MM.1S (cell line): ENCODE data around the gene MPP3.

Experiments used
- DNase-seq: peaks from one replicate; pipeline ENCODE4 v3.0.0-alpha.2; 2015
- H2AFZ ChIP-seq: fragments of 300-600 bp; sonication (generic); 2 replicates; pipeline ENCODE4 v1.6.0; 2016; ENCODE audit warnings: antibody characterized with exemption, low read length
- H3F3A ChIP-seq: fragments of 300-600 bp; sonication (generic); 2 replicates; pipeline ENCODE4 v1.6.1; 2016; ENCODE audit warnings: mild to moderate bottlenecking, antibody characterized with exemption, low read length, moderate library complexity, mixed read lengths; ENCODE audit not compliant: insufficient read depth
- H3K27ac ChIP-seq: fragments of 300-600 bp; sonication (generic); 2 replicates; pipeline ENCODE4 v1.5.1; 2016; ENCODE audit warnings: mild to moderate bottlenecking, low read length
- H3K27me3 ChIP-seq: fragments of 300-600 bp; sonication (generic); replicated peaks from 2 replicates; pipeline ENCODE4 v1.6.0; 2016; ENCODE audit warnings: low read length; ENCODE audit not compliant: insufficient read depth
- H3K36me3 ChIP-seq: fragments of 300-600 bp; sonication (generic); replicated peaks from 2 replicates; pipeline ENCODE4 v1.6.1; 2016; ENCODE audit warnings: mild to moderate bottlenecking, low read length, mixed read lengths; ENCODE audit not compliant: insufficient read depth
- H3K4me1 ChIP-seq: fragments of 300-600 bp; sonication (generic); 2 replicates; pipeline ENCODE4 v1.6.1; 2016; ENCODE audit warnings: low read length, mixed read lengths
- H3K4me2 ChIP-seq: fragments of 300-600 bp; sonication (generic); 2 replicates; pipeline ENCODE4 v1.6.0; 2016; ENCODE audit warnings: low read depth, low read length
- H3K4me3 ChIP-seq: fragments of 300-600 bp; sonication (generic); 2 replicates; pipeline ENCODE4 v1.5.1; 2016; ENCODE audit warnings: low read length, mixed read lengths
- H3K79me2 ChIP-seq: fragments of 300-600 bp; sonication (generic); 2 replicates; pipeline ENCODE4 v1.6.1; 2016; ENCODE audit warnings: mixed run types, low read length, mixed read lengths
- H3K9ac ChIP-seq: fragments of 300-600 bp; sonication (generic); 2 replicates; pipeline ENCODE4 v1.6.1; 2016; ENCODE audit warnings: low read length, mixed read lengths
- H3K9me2 ChIP-seq: fragments of 300-600 bp; sonication (generic); replicated peaks from 2 replicates; pipeline ENCODE4 v1.6.1; 2016; ENCODE audit warnings: mild to moderate bottlenecking, low read length, mixed read lengths; ENCODE audit not compliant: insufficient read depth
- H3K9me3 ChIP-seq: fragments of 300-600 bp; sonication (generic); replicated peaks from 2 replicates; pipeline ENCODE4 v1.6.1; 2016; ENCODE audit warnings: mild to moderate bottlenecking, low read length, mixed read lengths; ENCODE audit not compliant: insufficient read depth
- H4K20me1 ChIP-seq: fragments of 300-600 bp; sonication (generic); 2 replicates; pipeline ENCODE4 v1.6.1; 2016; ENCODE audit warnings: mild to moderate bottlenecking, low read length, moderate library complexity, mixed read lengths; ENCODE audit not compliant: insufficient read depth
- EZH2 ChIP-seq: fragments of 300-600 bp; sonication (generic); optimal IDR thresholded peaks from 2 replicates; pipeline ENCODE3; 2017; ENCODE audit warnings: low read depth, mild to moderate bottlenecking, antibody characterized with exemption, low read length, mixed read lengths
- EZH2phosphoT487 ChIP-seq: fragments of 300-600 bp; sonication (generic); IDR thresholded peaks from 2 replicates; pipeline ENCODE4 v1.6.1; 2018; ENCODE audit warnings: antibody characterized with exemption, low read length
- TF ChIP-seq, protein P1 (sequence below): fragments of 300-600 bp; sonication (generic); IDR thresholded peaks from 2 replicates; pipeline ENCODE4 v1.5.1; 2016; ENCODE audit warnings: antibody characterized with exemption, low read length, mixed read lengths

MPP3 gene

DNA sequence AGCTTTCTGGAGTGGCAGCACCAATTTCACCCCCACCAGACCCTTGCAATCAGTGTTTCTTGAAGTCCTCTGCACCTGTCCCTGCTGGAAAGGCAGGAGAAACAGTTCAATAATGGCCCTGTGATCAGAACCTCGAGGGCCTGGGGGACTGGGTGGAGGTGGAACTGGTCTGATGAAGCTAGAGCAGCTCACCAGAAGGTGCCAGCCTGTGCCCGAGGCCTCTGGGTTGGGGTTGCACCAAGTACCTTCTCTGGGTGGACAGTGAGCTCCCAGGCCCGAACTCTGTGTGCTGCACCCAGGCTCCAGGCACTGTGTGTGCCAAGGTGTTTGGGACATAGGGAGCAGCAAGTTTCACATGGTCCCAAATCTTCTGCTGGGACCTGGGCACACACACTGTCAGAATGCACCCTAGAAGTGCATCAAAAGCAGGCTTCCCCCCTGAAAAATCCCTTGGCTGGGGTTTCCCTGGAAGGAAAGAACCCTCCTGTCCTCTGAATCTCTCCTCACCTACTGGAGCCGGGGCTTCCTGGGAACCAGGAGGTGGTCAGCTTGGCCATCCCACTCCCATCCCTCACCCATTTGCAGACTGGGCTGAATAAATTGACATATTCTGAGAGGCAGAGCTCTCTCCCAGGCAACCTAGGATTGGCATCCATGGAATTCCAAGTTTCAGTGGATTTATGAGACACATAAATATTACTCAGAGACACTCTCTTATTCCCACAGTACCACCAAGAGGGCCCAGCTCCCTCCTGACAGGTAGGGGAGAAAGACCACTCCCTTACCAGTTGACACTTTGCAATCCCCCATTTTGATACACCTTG lies 31.4 kb upstream of the MPP3 start:
- Histone ChIP-seq H3K9ac (no peak overlapping the region), H4K20me1 (no peaks in the 10 kb centered on the region), H3K4me3 (no peak overlapping the region), H3F3A (no peaks in the 10 kb centered on the region), H2AFZ (no peak overlapping the region), H3K79me2 (no peaks in the 10 kb centered on the region), H3K4me1 (no peaks in the 10 kb centered on the region), H3K36me3 (no peaks in the 10 kb centered on the region), H3K9me3 (no peaks in the 10 kb centered on the region), H3K27ac (no peak overlapping the region), H3K9me2 (no peaks in the 10 kb centered on the region), H3K27me3 (peaks cover 61% of the 10 kb centered on the region), H3K4me2 (no peak overlapping the region)
- DNase-seq, result no peak
- TF ChIP-seq, protein P1, sequence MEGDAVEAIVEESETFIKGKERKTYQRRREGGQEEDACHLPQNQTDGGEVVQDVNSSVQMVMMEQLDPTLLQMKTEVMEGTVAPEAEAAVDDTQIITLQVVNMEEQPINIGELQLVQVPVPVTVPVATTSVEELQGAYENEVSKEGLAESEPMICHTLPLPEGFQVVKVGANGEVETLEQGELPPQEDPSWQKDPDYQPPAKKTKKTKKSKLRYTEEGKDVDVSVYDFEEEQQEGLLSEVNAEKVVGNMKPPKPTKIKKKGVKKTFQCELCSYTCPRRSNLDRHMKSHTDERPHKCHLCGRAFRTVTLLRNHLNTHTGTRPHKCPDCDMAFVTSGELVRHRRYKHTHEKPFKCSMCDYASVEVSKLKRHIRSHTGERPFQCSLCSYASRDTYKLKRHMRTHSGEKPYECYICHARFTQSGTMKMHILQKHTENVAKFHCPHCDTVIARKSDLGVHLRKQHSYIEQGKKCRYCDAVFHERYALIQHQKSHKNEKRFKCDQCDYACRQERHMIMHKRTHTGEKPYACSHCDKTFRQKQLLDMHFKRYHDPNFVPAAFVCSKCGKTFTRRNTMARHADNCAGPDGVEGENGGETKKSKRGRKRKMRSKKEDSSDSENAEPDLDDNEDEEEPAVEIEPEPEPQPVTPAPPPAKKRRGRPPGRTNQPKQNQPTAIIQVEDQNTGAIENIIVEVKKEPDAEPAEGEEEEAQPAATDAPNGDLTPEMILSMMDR, result no peak
- TF ChIP-seq EZH2 (no peak), EZH2phosphoT487 (no peak)

DNA sequence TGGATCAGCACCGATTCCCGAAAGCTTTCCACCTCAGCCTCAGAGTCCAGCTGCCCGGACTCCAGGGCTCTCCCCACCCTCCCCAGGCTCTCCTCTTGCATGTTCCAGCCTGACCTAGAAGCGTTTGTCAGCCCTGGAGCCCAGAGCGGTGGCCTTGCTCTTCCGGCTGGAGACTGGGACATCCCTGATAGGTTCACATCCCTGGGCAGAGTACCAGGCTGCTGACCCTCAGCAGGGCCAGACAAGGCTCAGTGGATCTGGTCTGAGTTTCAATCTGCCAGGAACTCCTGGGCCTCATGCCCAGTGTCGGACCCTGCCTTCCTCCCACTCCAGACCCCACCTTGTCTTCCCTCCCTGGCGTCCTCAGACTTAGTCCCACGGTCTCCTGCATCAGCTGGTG lies 29.0 kb upstream of the MPP3 start:
- Histone ChIP-seq H3F3A (no peaks in the 10 kb centered on the region), H3K4me2 (no peak overlapping the region), H3K27me3 (peaks cover 82% of the 10 kb centered on the region), H3K4me1 (no peaks in the 10 kb centered on the region), H2AFZ (no peak overlapping the region), H3K9me3 (no peaks in the 10 kb centered on the region), H4K20me1 (no peaks in the 10 kb centered on the region), H3K4me3 (no peak overlapping the region), H3K36me3 (no peaks in the 10 kb centered on the region), H3K9me2 (no peaks in the 10 kb centered on the region), H3K9ac (no peak overlapping the region), H3K27ac (no peak overlapping the region), H3K79me2 (no peaks in the 10 kb centered on the region)
- DNase-seq, result no peak
- TF ChIP-seq, protein P1, result no peak
- no peak for TF ChIP-seq EZH2phosphoT487
- no peak for TF ChIP-seq EZH2

DNA sequence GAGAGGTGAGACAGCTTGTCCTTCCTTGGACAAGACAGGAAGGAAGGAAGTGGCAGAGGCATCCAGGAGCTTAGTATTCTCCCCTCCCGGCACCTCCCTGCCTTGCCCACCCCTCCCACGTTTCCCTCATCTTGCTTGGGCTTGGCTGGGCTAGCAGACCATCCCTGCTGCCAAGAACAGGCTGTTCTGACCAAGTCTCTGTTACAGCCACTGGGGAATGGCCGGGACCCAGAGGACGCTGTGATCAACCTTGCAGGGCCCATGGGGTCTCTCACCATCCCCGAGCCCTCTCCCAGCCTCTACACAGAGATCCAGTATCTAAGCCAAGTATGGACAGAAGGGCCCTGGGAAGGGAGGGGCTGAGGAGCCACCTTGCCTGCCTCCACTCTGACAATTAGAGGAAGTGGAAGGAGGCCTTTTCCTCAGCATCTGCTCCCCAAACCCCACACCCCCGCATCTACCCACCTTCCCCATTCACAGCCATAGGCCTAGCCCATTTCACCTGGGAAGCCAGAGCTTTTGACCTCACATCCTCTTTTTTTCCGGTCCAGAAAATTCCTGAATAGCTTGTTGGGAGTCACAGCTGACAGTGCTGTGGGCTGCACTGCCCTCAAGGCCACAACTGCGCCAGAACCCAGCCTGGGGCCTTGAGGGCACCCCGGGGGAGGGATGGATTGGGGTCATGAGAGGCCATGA lies 28.1 kb upstream of the MPP3 start:
- no peak overlapping the region for H3K27ac ChIP-seq
- H3K4me2 ChIP-seq, result no peak overlapping the region
- no peaks in the 10 kb centered on the region for H4K20me1 ChIP-seq
- no peaks in the 10 kb centered on the region for H3K9me3 ChIP-seq
- H3K4me3 ChIP-seq, result no peak overlapping the region
- no peak for TF ChIP-seq EZH2phosphoT487
- TF ChIP-seq, protein P1, result no peak
- no peak for TF ChIP-seq EZH2
- H3F3A ChIP-seq, result no peaks in the 10 kb centered on the region
- no peak overlapping the region for H2AFZ ChIP-seq
- H3K9me2 ChIP-seq, result no peaks in the 10 kb centered on the region
- H3K27me3 ChIP-seq, result peaks cover 85% of the 10 kb centered on the region
- no peak for DNase-seq
- H3K36me3 ChIP-seq, result no peaks in the 10 kb centered on the region
- no peak overlapping the region for H3K9ac ChIP-seq
- H3K4me1 ChIP-seq, result no peaks in the 10 kb centered on the region
- no peaks in the 10 kb centered on the region for H3K79me2 ChIP-seq
